ENCODE results near the gene ATP1A3.

Gene ATP1A3

GRCh38 chr19:41988947-41989346 lies 5.1 kb downstream of the ATP1A3 start:
- no peaks in the 10 kb centered on the region for H3K9me3 Mint-ChIP-seq
- no peaks in the 10 kb centered on the region for H3K27me3 Mint-ChIP-seq
- peaks cover 6 to 9% of the 10 kb centered on the region in 2 donors for H3K4me1 Mint-ChIP-seq (ENCODE audit: low read depth in 2 of 2)
- H3K36me3 Mint-ChIP-seq (ENCODE audit: insufficient read depth): peaks cover 3% of the 10 kb centered on the region
- no peak overlapping the region for H3K27ac Mint-ChIP-seq
- no peak overlapping the region for H3K4me3 Mint-ChIP-seq
- no peak for ATAC-seq (replicated peaks)
- DNase-seq: no peak

- H3K4me1 Mint-ChIP-seq (ENCODE audit: low read depth in 2 of 2): peaks cover 0 to under 1% of the 10 kb centered on the region in 2 donors
- H3K27me3 Mint-ChIP-seq: no peaks in the 10 kb centered on the region
- H3K4me3 Mint-ChIP-seq: no peak overlapping the region
- DNase-seq (no peak), ATAC-seq (replicated peaks) (no peak)
- H3K36me3 Mint-ChIP-seq (ENCODE audit: insufficient read depth): no peaks in the 10 kb centered on the region
- H3K27ac Mint-ChIP-seq: no peak overlapping the region
- H3K9me3 Mint-ChIP-seq: no peaks in the 10 kb centered on the region
Measured at GRCh38 chr19:41987141-41987860, 6.7 kb downstream of the ATP1A3 start.

- H3K27ac Mint-ChIP-seq: no peak overlapping the region
- no peak for ATAC-seq (replicated peaks)
- H3K36me3 Mint-ChIP-seq (ENCODE audit: insufficient read depth): peaks cover 6% of the 10 kb centered on the region
- DNase-seq: no peak
- no peaks in the 10 kb centered on the region for H3K9me3 Mint-ChIP-seq
- H3K4me3 Mint-ChIP-seq: peak overlapping the region in 1 of 2 donors; percentile 15
- no peaks in the 10 kb centered on the region for H3K27me3 Mint-ChIP-seq
- no peaks in the 10 kb centered on the region for H3K4me1 Mint-ChIP-seq (ENCODE audit: low read depth in 2 of 2)
Measured at GRCh38 chr19:41984961-41985360, 9.1 kb downstream of the ATP1A3 start.

GRCh38 chr19:41981724-41982123 lies 12.3 kb downstream of the ATP1A3 start:
- Mint-ChIP-seq H3K9me3 (no peaks in the 10 kb centered on the region), H3K36me3 (ENCODE audit: insufficient read depth) (peaks cover 6% of the 10 kb centered on the region)
- ATAC-seq (replicated peaks): no peak

GRCh38 chr19:41978470-41978869 lies 15.6 kb downstream of the ATP1A3 start:
- no peak overlapping the region for H3K27ac Mint-ChIP-seq
- no peaks in the 10 kb centered on the region for H3K4me1 Mint-ChIP-seq (ENCODE audit: low read depth in 2 of 2)
- H3K36me3 Mint-ChIP-seq (ENCODE audit: insufficient read depth): peaks cover 6% of the 10 kb centered on the region
- H3K9me3 Mint-ChIP-seq: no peaks in the 10 kb centered on the region
- ATAC-seq (replicated peaks) (no peak), DNase-seq (no peak)
- H3K4me3 Mint-ChIP-seq: no peak overlapping the region
- H3K27me3 Mint-ChIP-seq: no peaks in the 10 kb centered on the region

More at GRCh38 chr19:41981724-41982123, 12.3 kb downstream of the ATP1A3 start:
- Mint-ChIP-seq H3K27me3 (no peaks in the 10 kb centered on the region), H3K4me3 (no peak overlapping the region), H3K4me1 (ENCODE audit: low read depth in 2 of 2) (no peaks in the 10 kb centered on the region), H3K27ac (no peak overlapping the region)
- no peak for DNase-seq

GRCh38 chr19:41977916-41978315 lies 16.1 kb downstream of the ATP1A3 start:
- Mint-ChIP-seq H3K36me3 (ENCODE audit: insufficient read depth) (peaks cover 6% of the 10 kb centered on the region), H3K4me3 (no peak overlapping the region), H3K27ac (no peak overlapping the region), H3K9me3 (no peaks in the 10 kb centered on the region), H3K4me1 (ENCODE audit: low read depth in 2 of 2) (no peaks in the 10 kb centered on the region), H3K27me3 (no peaks in the 10 kb centered on the region)
- ATAC-seq (replicated peaks): no peak
- DNase-seq: no peak

- DNase-seq (no peak), ATAC-seq (replicated peaks) (no peak)
- Mint-ChIP-seq H3K27me3 (no peaks in the 10 kb centered on the region), H3K9me3 (no peaks in the 10 kb centered on the region), H3K27ac (no peak overlapping the region), H3K4me3 (no peak overlapping the region), H3K36me3 (ENCODE audit: insufficient read depth) (no peaks in the 10 kb centered on the region), H3K4me1 (ENCODE audit: low read depth in 2 of 2) (no peaks in the 10 kb centered on the region)
Measured at GRCh38 chr19:41974652-41975051, 19.4 kb downstream of the ATP1A3 start.

GRCh38 chr19:41971363-41971762 lies 22.7 kb downstream of the ATP1A3 start:
- ATAC-seq (replicated peaks) (no peak), DNase-seq (no peak)
- Mint-ChIP-seq H3K4me3 (no peak overlapping the region), H3K36me3 (ENCODE audit: insufficient read depth) (peaks cover 2% of the 10 kb centered on the region), H3K9me3 (no peaks in the 10 kb centered on the region), H3K4me1 (ENCODE audit: low read depth in 2 of 2) (no peaks in the 10 kb centered on the region), H3K27me3 (no peaks in the 10 kb centered on the region), H3K27ac (peak overlapping the region in 1 of 2 donors; percentile 33)

- no peaks in the 10 kb centered on the region for H3K9me3 Mint-ChIP-seq
- ATAC-seq (replicated peaks) (no peak), DNase-seq (no peak)
- no peaks in the 10 kb centered on the region for H3K4me1 Mint-ChIP-seq (ENCODE audit: low read depth in 2 of 2)
- H3K36me3 Mint-ChIP-seq (ENCODE audit: insufficient read depth): peaks cover 2% of the 10 kb centered on the region
- H3K27ac Mint-ChIP-seq: no peak overlapping the region
- no peak overlapping the region for H3K4me3 Mint-ChIP-seq
- H3K27me3 Mint-ChIP-seq: no peaks in the 10 kb centered on the region
Measured at GRCh38 chr19:41969772-41970458, 24.1 kb downstream of the ATP1A3 start.

- Mint-ChIP-seq H3K4me1 (ENCODE audit: low read depth in 2 of 2) (no peaks in the 10 kb centered on the region), H3K27me3 (no peaks in the 10 kb centered on the region), H3K27ac (no peak overlapping the region), H3K36me3 (ENCODE audit: insufficient read depth) (peaks cover 2% of the 10 kb centered on the region), H3K4me3 (no peak overlapping the region), H3K9me3 (no peaks in the 10 kb centered on the region)
- DNase-seq (no peak), ATAC-seq (replicated peaks) (no peak)
Measured at GRCh38 chr19:41968751-41969595, 25.1 kb downstream of the ATP1A3 start.

- ATAC-seq (replicated peaks): no peak
- H3K9me3 Mint-ChIP-seq: no peaks in the 10 kb centered on the region
Measured at GRCh38 chr19:41967054-41967783, 26.8 kb downstream of the ATP1A3 start.

GRCh38 chr19:41965106-41965505 lies 28.9 kb downstream of the ATP1A3 start:
- Mint-ChIP-seq H3K36me3 (ENCODE audit: insufficient read depth) (peaks cover 2% of the 10 kb centered on the region), H3K4me1 (ENCODE audit: low read depth in 2 of 2) (no peaks in the 10 kb centered on the region), H3K9me3 (no peaks in the 10 kb centered on the region), H3K27ac (no peak overlapping the region), H3K4me3 (no peak overlapping the region), H3K27me3 (no peaks in the 10 kb centered on the region)
- DNase-seq (no peak), ATAC-seq (replicated peaks) (no peak)

More at GRCh38 chr19:41967054-41967783, 26.8 kb downstream of the ATP1A3 start:
- Mint-ChIP-seq H3K27ac (peak overlapping the region in 1 of 2 donors; percentile 38), H3K4me3 (no peak overlapping the region), H3K36me3 (ENCODE audit: insufficient read depth) (peaks cover 2% of the 10 kb centered on the region), H3K4me1 (ENCODE audit: low read depth in 2 of 2) (no peaks in the 10 kb centered on the region), H3K27me3 (no peaks in the 10 kb centered on the region)
- DNase-seq: no peak

GRCh38 chr19:41960973-41961372 lies 33.1 kb downstream of the ATP1A3 start:
- Mint-ChIP-seq H3K4me1 (ENCODE audit: low read depth in 2 of 2) (peaks cover 17% of the 10 kb centered on the region in 2 donors), H3K36me3 (ENCODE audit: insufficient read depth) (peaks cover 18% of the 10 kb centered on the region), H3K9me3 (no peaks in the 10 kb centered on the region), H3K27me3 (no peaks in the 10 kb centered on the region), H3K27ac (no peak overlapping the region), H3K4me3 (no peak overlapping the region)
- no peak for ATAC-seq (replicated peaks)
- no peak for DNase-seq

Data from effector memory CD8-positive, alpha-beta T cell (primary cell).